ENCODE results near the gene ZNF821. TPM values are rescaled to one million over a fixed set of nuclear protein-coding genes. Genes with fewer than 3 reads are reported as not detected.
A peak's percentile ranks its signal among the peaks of the same experiment; 100 is the strongest.

Gene ZNF821
- total and polyA plus RNA-seq, 10 of the 15 experiments (the other 5 are each of a cell fraction or from before 2014, with no cell fraction given) = 0.82 to 9.9 (median 6.8) TPM

GRCh38 chr16:71894229-71894920 lies 10.4 kb upstream of the ZNF821 start (continued):
- no peak for TF ChIP-seq ZBTB11 (CRISPR knock-in tag; IDR thresholded peaks at IDR 0.05)
- no peak for TF ChIP-seq CBX5 (IDR thresholded peaks at IDR 0.05; ENCODE audit: low read depth)
- TF ChIP-seq POU2F2 (IDR thresholded peaks at IDR 0.05; ENCODE audit: borderline replicate concordance, low read depth, low read length) = no peak
- no peak for TF ChIP-seq BACH1 (IDR thresholded peaks at IDR 0.05; ENCODE audit: borderline replicate concordance)
- no peak for TF ChIP-seq EED (IDR thresholded peaks at IDR 0.05; ENCODE audit: low read depth)
- peak in 1 of 3 experiments; percentile 25; a peak in 2 of 6 replicates for TF ChIP-seq CTCF (IDR thresholded peaks at IDR 0.05 in 2 of 3, conservative IDR thresholded peaks at IDR 0.05 in 1 of 3; ENCODE audit: control insufficient read depth in 2 of 3, extremely low read depth in 1 of 3, insufficient read depth in 1 of 3, low read depth in 3 of 3, low read length in 3 of 3)
- TF ChIP-seq SKIL (IDR thresholded peaks at IDR 0.05; ENCODE audit: low read depth, poor library complexity, severe bottlenecking) = peak; percentile 19
- no peak for TF ChIP-seq SREBF1 (IDR thresholded peaks at IDR 0.05; ENCODE audit: low read length)
- no peak for TF ChIP-seq CHD2 (IDR thresholded peaks at IDR 0.05; ENCODE audit: borderline replicate concordance, low read depth, low read length)
- TF ChIP-seq NBN (IDR thresholded peaks at IDR 0.05) = peak; percentile 16; the same call in 1 of the 2 replicates
- no peak for TF ChIP-seq FOS (IDR thresholded peaks at IDR 0.05; ENCODE audit: borderline replicate concordance, extremely low read depth, insufficient read length)
- no peak for TF ChIP-seq ATF3 (IDR thresholded peaks at IDR 0.05; ENCODE audit: borderline replicate concordance, extremely low read depth, low read depth, low read length)
- no peak for TF ChIP-seq RAD51 (IDR thresholded peaks at IDR 0.05)
- TF ChIP-seq MYB (IDR thresholded peaks at IDR 0.05; ENCODE audit: borderline replicate concordance, low read depth, low read length) = no peak
- no peak for TF ChIP-seq TCF7 (IDR thresholded peaks at IDR 0.05; ENCODE audit: borderline replicate concordance)
- TF ChIP-seq NR2C1 (IDR thresholded peaks at IDR 0.05) = no peak
- no peak for TF ChIP-seq IRF5 (IDR thresholded peaks at IDR 0.05; ENCODE audit: borderline replicate concordance)
- no peak for TF ChIP-seq SMARCA5 (IDR thresholded peaks at IDR 0.05)
- TF ChIP-seq EGR1 (IDR thresholded peaks at IDR 0.05; ENCODE audit: borderline replicate concordance in 1 of 2, low read depth in 2 of 2, low read length in 2 of 2) = no peak

Data from GM12878 (cell line).